Ovary (tissue), 3 donors: ENCODE measurements around the gene FFAR4.

ENCODE experiments used
- CTCF ChIP-seq, 3 donors: fragments of 450-650 bp in 2 of 3; fragments of 200-600 bp in 1 of 3; IDR thresholded peaks; one replicate each; pipeline versions ENCODE4 v1.5.1 to v1.8.0; 2016 to 2022; ENCODE audit warnings: antibody characterized with exemption in 3 of 3, mild to moderate bottlenecking in 1 of 3
- EP300 ChIP-seq: sonication (generic); formaldehyde crosslinking; IDR thresholded peaks from one replicate; pipeline ENCODE4 v1.6.1; 2017; ENCODE audit warnings: antibody characterized with exemption
- POLR2A ChIP-seq: fragments of 450-650 bp; IDR thresholded peaks from one replicate; pipeline ENCODE4 v1.6.1; 2017; ENCODE audit warnings: antibody characterized with exemption, mild to moderate bottlenecking, moderate library complexity
- donor health status: DM: no; HTN: no; CAD: no.

DNA sequence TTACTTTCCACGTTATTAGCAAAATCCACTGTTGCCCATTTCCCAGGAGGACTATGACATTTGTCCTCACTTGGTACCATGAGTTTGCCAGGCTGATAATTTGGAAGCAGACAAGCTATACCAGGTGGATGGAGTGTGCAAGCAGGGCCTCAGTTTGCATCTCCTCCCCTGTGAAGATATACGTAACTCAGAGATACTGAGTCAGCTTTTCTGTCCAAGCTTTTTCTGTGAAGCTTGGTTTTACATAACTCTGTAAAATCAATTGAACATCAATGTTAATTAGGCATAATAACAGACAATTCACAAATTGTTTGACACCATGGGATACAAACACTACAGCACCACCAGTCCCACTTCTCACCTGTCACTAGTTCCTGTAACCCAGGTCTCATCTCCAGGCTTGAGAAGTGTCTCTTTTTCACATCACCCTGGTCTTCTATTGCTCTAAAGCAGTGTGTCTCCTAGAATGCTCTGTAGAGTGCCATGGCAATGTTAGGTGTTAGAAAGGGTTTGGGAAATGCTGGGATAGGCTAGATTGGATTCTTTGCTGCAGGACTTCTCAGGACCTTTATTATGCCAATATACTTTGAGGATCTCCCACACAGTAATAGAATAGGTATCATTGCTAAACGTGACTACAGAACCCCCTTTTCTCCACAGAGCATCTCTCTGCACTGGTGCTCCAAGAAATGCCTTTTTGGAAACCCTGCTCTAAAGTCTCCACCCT is 13.7 kb downstream of the FFAR4 start:
- TF ChIP-seq POLR2A (no peak), CTCF (IDR thresholded peaks at IDR 0.05) (no peak), EP300 (no peak)
